CD4-positive, alpha-beta memory T cell (primary cell): Measurements from ENCODE around the gene SDHB. TPM values are rescaled to one million over a fixed set of nuclear protein-coding genes. Genes with fewer than 3 reads are reported as not detected.

Experiments
- CTCF ChIA-PET: fragments of 350-600 bp; sonication (Branson Sonifier 250); formaldehyde crosslinking; loops from one replicate; lab custom pipeline; 2021; ENCODE audit warnings: inconsistent platforms; ENCODE audit not compliant: partially characterized antibody; lab: Charles Lee
- POLR2A ChIA-PET: fragments of 350-600 bp; sonication (Branson Sonifier 250); formaldehyde crosslinking; loops from one replicate; lab custom pipeline; 2021; ENCODE audit not compliant: partially characterized antibody; lab: Charles Lee
- DNase-seq, 5 donors: peaks; one replicate each; pipeline versions ENCODE4 v3.0.0 to v3.0.0-alpha.2; 2020 to 2022; ENCODE audit warnings: mixed read lengths in 1 of 5
- H3K27ac ChIP-seq: one replicate; pipeline ENCODE4 v1.7.0; 2013; ENCODE audit warnings: low read depth, low read length
- H3K27me3 ChIP-seq: 2 replicates; pipeline ENCODE4 v1.7.0; 2013; ENCODE audit warnings: mild to moderate bottlenecking, low read length, moderate library complexity; ENCODE audit not compliant: insufficient read depth
- H3K36me3 ChIP-seq: 2 replicates; pipeline ENCODE4 v1.7.0; 2013; ENCODE audit warnings: mild to moderate bottlenecking, low read length, moderate library complexity; ENCODE audit not compliant: insufficient read depth
- H3K4me1 ChIP-seq: 2 replicates; pipeline ENCODE4 v1.7.0; 2013; ENCODE audit warnings: mild to moderate bottlenecking, low read length, moderate library complexity; ENCODE audit not compliant: insufficient read depth
- H3K4me3 ChIP-seq, 2 donors: one replicate each; pipeline ENCODE4 v1.7.0; 2013; ENCODE audit warnings: low read length in 2 of 2, mild to moderate bottlenecking in 1 of 2
- H3K9me3 ChIP-seq, 2 donors: one replicate each; pipeline ENCODE4 v1.7.0; 2013; ENCODE audit warnings: low read length in 2 of 2, control low read depth in 1 of 2; ENCODE audit not compliant: control insufficient read depth in 1 of 2
- H3K27ac Mint-ChIP-seq, 7 donors: one replicate each; pipeline ENCODE4 v1.8.0; 2020 to 2021; ENCODE audit warnings: mixed read lengths in 7 of 7, mild to moderate bottlenecking in 6 of 7, inconsistent platforms in 3 of 7, moderate library complexity in 3 of 7
- H3K27me3 Mint-ChIP-seq, 2 donors: one replicate each; pipeline ENCODE4 v1.8.0; 2020 to 2021; ENCODE audit warnings: mixed read lengths in 2 of 2
- H3K36me3 Mint-ChIP-seq, 2 donors: one replicate each; pipeline ENCODE4 v1.8.0; 2020 to 2021; ENCODE audit warnings: mixed read lengths in 2 of 2, inconsistent platforms in 1 of 2, mild to moderate bottlenecking in 1 of 2
- H3K4me1 Mint-ChIP-seq, 4 donors: one replicate each; pipeline ENCODE4 v1.8.0; 2020 to 2021; ENCODE audit warnings: mixed read lengths in 4 of 4, mild to moderate bottlenecking in 1 of 4
- H3K4me3 Mint-ChIP-seq, 8 donors: one replicate each; pipeline ENCODE4 v1.8.0; 2020 to 2021; ENCODE audit warnings: mixed read lengths in 8 of 8, mild to moderate bottlenecking in 7 of 8, moderate library complexity in 6 of 8, inconsistent platforms in 3 of 8
- H3K9me3 Mint-ChIP-seq, 8 donors: one replicate each; pipeline ENCODE4 v1.8.0; 2020 to 2021; ENCODE audit warnings: mixed read lengths in 8 of 8, mild to moderate bottlenecking in 5 of 8, inconsistent platforms in 3 of 8, moderate library complexity in 1 of 8
- intact Hi-C: fragments of 100-400 bp; cut with micrococcal nuclease; formaldehyde crosslinking; loops from one replicate; pipeline ENCODE4 v1.15.1; 2023
- polyA plus RNA-seq, 2 donors: library from polyadenylated mRNA; unstranded; fragments of 300-500 nt; fragmentation: Illumina TruSeq; gene quantifications; one replicate each; pipeline ENCODE4 v1.2.3, GENCODE V29; 2021
- total RNA-seq, 2 experiments: library from RNA; stranded (reverse); gene quantifications; one replicate each; pipeline ENCODE4 v1.2.3, GENCODE V29; 2021

SDHB gene
- total and polyA plus RNA-seq, 4 experiments from 2014 or later: 57.0 to 219 (median 109) TPM

GRCh38 chr1:17071794-17072193 is 18.0 kb upstream of the SDHB start:
- Mint-ChIP-seq H3K4me3 (no peak overlapping the region), H3K4me1 (peaks cover 0 to 2% (median 0%) of the 10 kb centered on the region in 4 donors), H3K27me3 (peaks cover 0 to 3% of the 10 kb centered on the region in 2 donors), H3K36me3 (no peaks in the 10 kb centered on the region), H3K9me3 (peaks cover 0 to 3% (median 0%) of the 10 kb centered on the region in 8 donors), H3K27ac (no peak overlapping the region)
- intact Hi-C loops: no loop called here
- Histone ChIP-seq H3K36me3 (no peaks in the 10 kb centered on the region), H3K9me3 (no peaks in the 10 kb centered on the region), H3K4me3 (no peak overlapping the region), H3K4me1 (no peaks in the 10 kb centered on the region), H3K27ac (no peak overlapping the region), H3K27me3 (peaks cover 4% of the 10 kb centered on the region)
- no peak for DNase-seq
- POLR2A ChIA-PET: no interaction called here
- CTCF ChIA-PET: no interaction called here

- no peak for DNase-seq
- Mint-ChIP-seq H3K27me3 (peaks cover 0 to 3% of the 10 kb centered on the region in 2 donors), H3K4me3 (no peak overlapping the region), H3K27ac (no peak overlapping the region), H3K4me1 (peaks cover 0 to 2% (median 0%) of the 10 kb centered on the region in 4 donors), H3K36me3 (no peaks in the 10 kb centered on the region), H3K9me3 (peaks cover 0 to 2% (median 0%) of the 10 kb centered on the region in 8 donors)
- ChIA-PET POLR2A (no interaction called here), CTCF (no interaction called here)
- Histone ChIP-seq H3K4me1 (no peaks in the 10 kb centered on the region), H3K9me3 (no peaks in the 10 kb centered on the region), H3K4me3 (no peak overlapping the region), H3K27me3 (peaks cover 4% of the 10 kb centered on the region), H3K36me3 (no peaks in the 10 kb centered on the region), H3K27ac (no peak overlapping the region)
- intact Hi-C loops: no loop called here
These were observed 16.3 kb upstream of the SDHB start for GRCh38 chr1:17070163-17070525.

GRCh38 chr1:17069452-17070162 is 15.8 kb upstream of the SDHB start:
- H3K27me3 ChIP-seq: peaks cover 4% of the 10 kb centered on the region
- POLR2A ChIA-PET: no interaction called here
- no peak overlapping the region for H3K27ac ChIP-seq
- Mint-ChIP-seq H3K9me3 (peaks cover 0 to 6% (median 3%) of the 10 kb centered on the region in 8 donors), H3K4me1 (peaks cover 0 to 2% (median 0%) of the 10 kb centered on the region in 4 donors), H3K27ac (no peak overlapping the region), H3K4me3 (no peak overlapping the region), H3K27me3 (peaks cover 0 to 3% of the 10 kb centered on the region in 2 donors), H3K36me3 (peaks cover 0 to under 1% of the 10 kb centered on the region in 2 donors)
- no peak overlapping the region for H3K4me3 ChIP-seq
- no peaks in the 10 kb centered on the region for H3K36me3 ChIP-seq
- H3K4me1 ChIP-seq: no peaks in the 10 kb centered on the region
- peaks cover 0 to 3% of the 10 kb centered on the region in 2 donors for H3K9me3 ChIP-seq
- DNase-seq: no peak
- CTCF ChIA-PET: no interaction called here
- intact Hi-C loops: no loop called here

GRCh38 chr1:17068789-17069188 is 15.0 kb upstream of the SDHB start:
- Histone ChIP-seq H3K27me3 (peaks cover 4% of the 10 kb centered on the region), H3K9me3 (peaks cover 0 to 3% of the 10 kb centered on the region in 2 donors), H3K36me3 (no peaks in the 10 kb centered on the region), H3K4me3 (no peak overlapping the region), H3K27ac (no peak overlapping the region), H3K4me1 (no peaks in the 10 kb centered on the region)
- CTCF ChIA-PET: no interaction called here
- peaks cover 0 to 1% (median 0%) of the 10 kb centered on the region in 4 donors for H3K4me1 Mint-ChIP-seq
- POLR2A ChIA-PET: no interaction called here
- intact Hi-C loops: no loop called here
- H3K27me3 Mint-ChIP-seq: peaks cover 0 to 3% of the 10 kb centered on the region in 2 donors
- no peak overlapping the region for H3K4me3 Mint-ChIP-seq
- DNase-seq: no peak
- H3K36me3 Mint-ChIP-seq: peaks cover 0 to 2% of the 10 kb centered on the region in 2 donors
- no peak overlapping the region for H3K27ac Mint-ChIP-seq
- H3K9me3 Mint-ChIP-seq: peaks cover 0 to 10% (median 3%) of the 10 kb centered on the region in 8 donors

- no peak overlapping the region for H3K4me3 ChIP-seq
- ChIA-PET CTCF (no interaction called here), POLR2A (no interaction called here)
- Mint-ChIP-seq H3K9me3 (peaks cover 0 to 10% (median 3%) of the 10 kb centered on the region in 8 donors), H3K27ac (no peak overlapping the region), H3K4me1 (no peaks in the 10 kb centered on the region), H3K4me3 (no peak overlapping the region), H3K27me3 (peaks cover 0 to 3% of the 10 kb centered on the region in 2 donors), H3K36me3 (peaks cover 0 to 2% of the 10 kb centered on the region in 2 donors)
- peaks cover 4% of the 10 kb centered on the region for H3K27me3 ChIP-seq
- H3K27ac ChIP-seq: no peak overlapping the region
- no peaks in the 10 kb centered on the region for H3K4me1 ChIP-seq
- DNase-seq: no peak
- H3K9me3 ChIP-seq: peaks cover 0 to 3% of the 10 kb centered on the region in 2 donors
- no peaks in the 10 kb centered on the region for H3K36me3 ChIP-seq
- intact Hi-C loops: no loop called here
These were observed 13.8 kb upstream of the SDHB start for GRCh38 chr1:17067465-17068240.

- no peaks in the 10 kb centered on the region for H3K4me1 Mint-ChIP-seq
- H3K9me3 Mint-ChIP-seq: peaks cover 0 to 10% (median 3%) of the 10 kb centered on the region in 8 donors
- H3K27ac Mint-ChIP-seq: no peak overlapping the region
- DNase-seq: no peak
- ChIA-PET CTCF (no interaction called here), POLR2A (no interaction called here)
- H3K4me1 ChIP-seq: no peaks in the 10 kb centered on the region
- peaks cover 0 to 2% of the 10 kb centered on the region in 2 donors for H3K36me3 Mint-ChIP-seq
- H3K9me3 ChIP-seq: peaks cover 0 to 3% of the 10 kb centered on the region in 2 donors
- intact Hi-C loops: no loop called here
- H3K27ac ChIP-seq: no peak overlapping the region
- H3K27me3 Mint-ChIP-seq: peaks cover 0 to 3% of the 10 kb centered on the region in 2 donors
- no peaks in the 10 kb centered on the region for H3K36me3 ChIP-seq
- no peak overlapping the region for H3K4me3 ChIP-seq
- no peak overlapping the region for H3K4me3 Mint-ChIP-seq
- peaks cover 4% of the 10 kb centered on the region for H3K27me3 ChIP-seq
These were observed 13.2 kb upstream of the SDHB start for GRCh38 chr1:17067069-17067426.

GRCh38 chr1:17066361-17067068 is 12.7 kb upstream of the SDHB start:
- Histone ChIP-seq H3K36me3 (no peaks in the 10 kb centered on the region), H3K4me1 (no peaks in the 10 kb centered on the region), H3K9me3 (peaks cover 0 to 3% of the 10 kb centered on the region in 2 donors), H3K27me3 (peaks cover 4% of the 10 kb centered on the region), H3K4me3 (no peak overlapping the region), H3K27ac (no peak overlapping the region)
- Mint-ChIP-seq H3K4me1 (no peaks in the 10 kb centered on the region), H3K4me3 (no peak overlapping the region), H3K27me3 (peaks cover 3 to 4% of the 10 kb centered on the region in 2 donors), H3K27ac (no peak overlapping the region), H3K36me3 (peaks cover 0 to 2% of the 10 kb centered on the region in 2 donors), H3K9me3 (peaks cover 0 to 10% (median 3%) of the 10 kb centered on the region in 8 donors)
- CTCF ChIA-PET: no interaction called here
- no peak for DNase-seq
- POLR2A ChIA-PET: no interaction called here
- intact Hi-C loops: no loop called here
